HG02970 (cell line): ENCODE results near the gene TRIM28.

Experiments used
- ATAC-seq: cut with Tn5 transposase; IDR thresholded peaks from one replicate; pipeline ENCODE4 v1.9.1; 2021; ENCODE audit warnings: mild to moderate bottlenecking, moderate library complexity, moderate number of reproducible peaks; ENCODE audit not compliant: unreplicated experiment, low FRiP score

The TRIM28 gene

DNA sequence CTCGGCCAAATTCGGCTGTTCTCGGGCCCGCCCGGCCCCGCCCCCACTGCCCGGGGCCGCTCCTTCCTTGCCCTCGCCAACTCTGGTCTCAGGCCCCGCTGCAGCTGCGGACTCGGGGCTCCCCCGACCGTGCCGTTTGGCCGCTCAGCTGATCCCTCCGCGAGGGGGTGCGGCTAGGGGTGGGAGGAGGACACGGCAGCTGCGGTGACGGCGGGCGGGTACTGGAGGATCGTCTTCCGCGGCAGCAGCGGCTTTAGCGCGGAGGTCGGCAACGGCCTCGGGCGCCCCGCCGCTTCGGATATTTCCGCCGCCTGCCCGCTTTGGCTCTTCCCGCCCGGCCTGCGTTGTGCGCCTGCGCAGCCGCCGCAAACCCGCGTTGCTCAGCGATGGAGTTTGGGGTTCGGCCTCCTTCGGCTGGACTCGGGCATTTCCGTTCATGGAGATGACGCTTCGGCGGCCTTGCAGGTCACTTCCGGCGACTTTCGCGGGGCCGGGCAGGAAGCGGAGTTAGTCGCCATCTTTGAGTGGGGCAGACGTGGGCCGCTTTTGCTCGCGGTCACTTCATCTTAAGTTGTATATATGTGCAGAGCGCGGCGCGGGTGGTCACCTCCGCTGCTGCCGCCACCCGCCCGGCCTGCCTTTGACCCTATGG, 14.9 kb downstream of the TRIM28 start:
- ATAC-seq: peak; percentile 61

DNA sequence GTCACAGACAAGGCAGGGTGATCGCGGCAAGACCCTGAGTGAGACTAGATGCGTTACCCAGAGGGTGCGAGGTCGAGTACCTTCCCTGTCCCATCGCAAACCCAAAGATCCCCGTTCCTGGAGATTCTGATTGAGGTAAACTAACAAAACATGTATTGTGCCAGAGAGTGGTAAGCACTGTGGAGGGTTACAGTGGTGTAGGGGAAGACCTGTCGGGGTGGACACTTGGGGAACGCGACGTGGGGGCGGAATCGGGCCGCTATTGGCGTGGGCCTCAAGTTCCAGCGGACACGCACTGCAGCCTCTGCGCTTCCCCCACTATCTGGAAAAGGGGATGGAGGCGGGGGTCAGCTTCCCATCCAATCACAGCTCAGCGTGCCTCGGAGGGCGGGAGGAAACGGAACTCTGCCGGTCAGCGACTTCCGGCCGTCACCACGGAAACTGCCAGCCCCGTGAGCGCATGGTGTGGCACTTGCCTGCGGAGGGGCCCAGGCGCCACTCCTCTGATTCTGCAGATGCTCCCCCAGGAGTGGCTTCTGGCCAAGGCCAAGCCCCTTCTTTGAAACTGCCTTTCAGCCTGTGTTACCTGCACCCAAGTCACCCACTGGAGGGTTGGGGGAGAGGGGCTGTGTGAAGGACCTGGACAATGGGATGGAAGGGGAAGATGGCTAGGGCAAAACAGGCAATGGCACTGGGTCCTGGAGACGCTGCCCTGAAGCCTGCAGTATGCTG, 15.6 kb downstream of the TRIM28 start:
- ATAC-seq: peak; percentile 22

DNA sequence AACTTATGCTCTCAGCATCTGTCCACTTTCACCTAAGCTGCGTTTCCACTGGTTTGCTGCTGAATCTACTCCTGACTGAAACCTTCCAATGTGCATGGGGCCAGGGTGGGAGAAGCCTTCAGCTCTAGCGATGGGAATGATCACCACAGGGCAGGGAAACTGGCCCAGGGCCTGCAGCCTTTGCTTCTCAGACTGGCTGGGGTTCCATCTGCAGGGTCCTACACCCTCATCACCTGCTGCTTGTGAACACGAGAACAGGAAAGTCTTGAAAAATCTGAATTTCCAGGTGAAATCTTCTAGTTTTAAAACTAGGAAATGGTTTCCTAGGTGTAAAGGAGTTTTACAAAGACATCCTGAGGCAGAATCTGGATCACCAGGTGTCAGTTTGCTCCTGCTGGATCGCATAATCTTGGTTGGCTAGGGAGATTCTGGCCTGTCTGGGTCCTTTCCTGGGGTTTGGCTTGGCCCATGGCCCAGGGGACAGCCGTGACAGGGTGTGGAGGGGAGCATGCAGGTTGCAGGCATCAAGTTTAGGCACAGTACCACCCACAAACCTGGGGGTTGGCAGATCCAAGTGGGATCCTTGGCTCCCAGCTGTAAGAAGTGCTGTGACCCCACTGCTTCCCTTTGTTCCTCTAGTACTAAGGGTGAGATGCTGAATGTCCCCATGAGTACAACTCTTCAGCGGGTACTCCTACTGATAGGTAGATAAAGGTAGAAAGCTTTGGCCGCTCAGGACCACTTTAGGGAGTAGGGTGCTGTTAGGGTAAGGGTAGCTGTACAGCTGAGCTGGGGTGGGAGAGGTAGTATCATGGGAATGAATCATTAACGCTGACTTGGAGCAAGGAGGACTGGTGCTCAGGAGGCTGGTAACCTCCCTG, 16.4 kb downstream of the TRIM28 start:
- no peak for ATAC-seq

DNA sequence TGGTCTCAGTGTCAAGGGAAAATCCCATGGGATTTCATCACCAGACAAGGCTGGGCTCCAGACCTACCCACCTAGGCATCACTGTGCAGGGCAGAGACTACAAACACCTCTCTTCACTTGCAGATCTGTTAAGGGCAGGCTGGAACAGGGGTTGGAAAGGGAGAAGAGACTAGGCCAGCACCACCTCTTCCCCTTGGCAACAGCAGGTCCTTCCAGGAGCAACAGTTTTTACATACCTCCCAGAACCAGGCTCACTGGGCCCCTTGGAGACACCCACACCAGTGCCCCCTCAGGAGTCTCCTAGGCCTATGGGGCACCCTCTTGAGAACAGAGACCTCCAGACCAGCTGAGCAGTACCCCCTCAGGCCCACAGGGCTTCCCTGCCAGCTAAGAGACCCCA, 17.1 kb downstream of the TRIM28 start:
- no peak for ATAC-seq

DNA sequence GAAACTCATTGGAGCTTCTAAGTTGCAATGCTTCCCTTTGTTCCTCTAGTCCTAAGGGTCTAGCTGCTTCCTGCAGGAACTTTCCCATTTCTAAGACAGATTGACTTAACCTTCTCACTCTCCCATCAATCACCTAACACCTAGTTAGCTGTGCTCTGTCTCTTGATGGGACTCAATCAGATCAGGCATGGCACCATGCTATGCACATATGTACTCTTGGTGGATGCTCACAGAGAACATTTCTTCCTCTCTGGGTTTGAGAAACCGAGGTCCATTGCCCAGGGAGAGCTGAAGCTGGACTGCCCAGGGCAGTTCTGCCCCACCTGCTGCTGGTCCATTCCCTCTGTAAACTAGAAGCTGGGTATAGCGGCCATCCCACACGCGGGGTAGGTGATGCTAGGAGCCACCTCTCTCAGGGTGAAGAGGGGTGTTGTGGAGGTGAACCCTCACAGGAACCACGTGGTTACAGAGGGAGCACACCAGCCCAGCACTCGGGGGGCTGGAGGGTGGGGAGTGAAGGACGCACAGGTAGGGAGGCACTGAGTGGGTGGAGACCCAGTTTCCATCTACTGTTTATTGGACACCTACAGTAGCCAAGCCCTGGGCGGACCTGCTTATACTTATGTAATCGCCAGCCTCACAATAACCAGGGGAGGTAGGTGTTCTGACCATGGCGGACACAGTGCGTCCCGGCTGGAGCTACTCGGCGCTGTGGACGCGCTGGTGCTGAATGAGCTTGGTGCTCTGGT, 17.7 kb downstream of the TRIM28 start:
- no peak for ATAC-seq

DNA sequence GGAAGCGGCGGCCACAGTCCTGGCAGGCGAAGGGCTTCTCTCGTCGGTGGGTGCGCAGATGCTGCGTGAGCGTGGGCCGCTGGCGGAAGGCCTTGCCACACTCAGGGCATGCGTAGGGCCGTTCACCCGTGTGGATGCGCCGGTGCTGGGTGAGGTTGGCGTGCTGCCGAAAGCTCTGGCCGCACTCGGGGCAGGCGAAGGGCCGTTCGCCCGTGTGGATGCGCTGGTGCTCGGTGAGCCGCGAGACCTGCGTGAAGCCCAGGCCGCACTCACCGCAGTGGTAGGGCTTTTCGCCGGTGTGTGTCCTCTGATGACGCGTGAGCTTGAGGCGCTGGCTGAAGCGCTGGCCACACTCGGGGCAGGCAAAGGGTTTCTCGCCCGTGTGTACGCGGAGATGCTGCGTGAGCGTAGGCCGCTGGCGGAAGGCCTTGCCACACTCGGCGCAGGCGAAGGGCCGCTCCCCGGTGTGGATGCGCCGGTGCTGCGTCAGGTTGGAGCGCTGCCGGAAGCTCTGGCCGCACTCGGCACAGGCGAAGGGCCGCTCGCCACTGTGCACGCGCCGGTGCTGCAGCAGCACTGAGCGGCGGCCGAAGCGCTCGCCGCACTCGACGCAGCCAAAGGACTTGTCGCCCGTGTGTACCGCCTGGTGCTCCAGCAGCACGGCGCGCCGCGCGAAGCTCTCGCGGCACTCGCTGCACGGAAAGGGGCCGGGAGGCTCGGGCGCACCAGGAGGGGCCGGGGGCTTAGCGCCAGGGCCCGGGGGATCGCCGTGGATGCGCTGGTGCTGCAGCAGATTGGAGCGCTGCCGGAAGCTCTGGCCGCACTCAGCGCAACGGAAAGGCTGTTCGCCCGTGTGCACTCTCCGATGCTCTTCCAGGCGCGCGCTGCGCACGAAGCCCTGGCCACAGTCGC, 18.5 kb downstream of the TRIM28 start:
- ATAC-seq: no peak

DNA sequence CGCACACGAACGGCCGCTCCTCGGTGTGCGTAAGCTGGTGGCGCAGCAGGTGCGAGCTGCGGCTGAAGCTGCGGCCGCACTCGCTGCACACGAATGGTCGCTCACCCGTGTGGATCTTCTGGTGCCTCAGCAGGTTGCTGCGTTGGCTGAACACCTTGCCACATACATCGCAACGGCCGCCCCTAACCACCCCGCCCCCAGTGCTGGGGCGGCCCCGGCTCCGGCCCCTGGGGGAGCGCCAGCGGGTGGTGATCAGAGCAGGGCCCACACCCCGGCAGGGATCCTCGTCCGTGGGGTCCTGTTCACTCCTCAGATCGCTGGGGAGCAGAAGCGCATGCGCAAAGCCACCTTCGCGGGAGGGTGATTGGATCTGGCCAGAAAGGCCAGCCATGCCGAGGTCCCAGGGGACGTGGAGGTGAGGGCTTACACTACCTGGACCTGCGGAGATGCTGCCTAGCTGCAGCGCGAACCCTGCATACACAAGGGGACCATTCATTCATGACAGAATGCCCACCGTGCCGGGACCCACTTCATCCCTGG, 19.2 kb downstream of the TRIM28 start:
- no peak for ATAC-seq

DNA sequence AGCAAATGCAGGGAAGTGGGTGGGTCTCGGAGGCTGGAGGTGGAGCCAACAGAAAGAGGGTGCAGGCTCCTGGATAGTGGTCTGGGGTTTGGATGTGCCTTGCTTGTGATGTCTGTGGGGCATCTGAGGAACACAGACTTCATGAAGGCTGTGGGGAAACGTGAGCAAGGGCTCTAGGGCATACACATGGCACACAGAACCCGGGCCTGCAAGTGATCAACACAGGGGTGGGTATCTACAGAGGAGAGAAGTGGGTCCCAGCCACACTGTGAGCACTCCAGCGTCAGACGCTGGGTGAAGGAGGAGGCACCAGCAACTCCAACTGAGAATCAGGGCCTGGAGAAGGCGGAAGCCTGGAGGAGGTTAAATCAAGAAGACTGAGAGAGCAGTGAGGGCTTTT, 20.0 kb downstream of the TRIM28 start:
- no peak for ATAC-seq

DNA sequence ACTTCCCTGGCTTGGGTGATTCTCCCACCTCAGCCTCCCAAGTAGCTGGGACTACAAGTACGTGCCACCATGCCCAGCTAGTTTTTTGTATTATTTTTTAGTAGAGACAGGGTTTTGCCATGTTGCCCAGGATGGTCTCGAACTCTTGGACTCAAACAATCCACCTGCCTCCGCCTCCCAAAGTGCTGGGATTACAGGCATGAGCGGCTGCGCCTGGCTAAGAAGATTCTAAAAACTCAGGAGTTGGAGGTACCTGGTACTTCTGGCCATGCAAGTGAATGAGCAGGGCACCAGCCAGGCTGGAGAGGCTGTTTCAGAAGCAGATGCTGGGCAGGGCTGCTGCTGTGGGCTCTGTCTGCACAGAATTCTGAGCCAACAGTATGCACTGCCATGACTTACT, 23.1 kb downstream of the TRIM28 start:
- ATAC-seq: no peak

DNA sequence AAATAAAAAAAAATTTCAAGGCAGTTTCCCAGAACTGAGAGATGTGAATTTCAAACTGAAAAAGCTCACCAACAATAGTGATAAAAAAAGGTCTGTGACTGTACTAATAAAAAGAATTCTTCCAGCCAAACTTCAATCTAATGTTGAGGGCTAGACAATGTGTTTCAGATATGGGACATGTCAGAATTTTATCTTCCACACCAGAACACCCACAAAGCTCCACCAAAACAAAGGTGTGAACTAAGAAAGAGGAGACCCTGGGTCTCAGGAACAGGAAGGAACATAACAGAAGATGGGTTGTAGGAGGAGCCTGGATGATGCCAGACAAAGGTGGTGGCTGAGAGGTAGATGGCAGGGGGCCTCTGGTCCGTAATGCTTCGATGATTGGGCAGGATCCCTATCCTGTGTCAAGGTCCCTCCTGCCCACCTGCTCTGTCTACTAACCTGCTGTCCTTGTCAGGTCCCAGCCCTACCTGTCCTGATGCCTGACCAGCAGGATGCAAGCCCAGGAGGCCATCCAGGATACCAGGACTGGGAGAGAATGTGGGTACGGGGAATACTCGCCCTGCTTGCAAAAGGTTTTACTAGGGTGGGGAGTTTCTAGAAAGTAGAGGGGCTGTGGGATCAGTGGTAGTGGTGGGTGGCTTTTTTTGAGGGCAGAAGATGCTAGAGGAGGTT, 24.7 kb downstream of the TRIM28 start:
- ATAC-seq: no peak

DNA sequence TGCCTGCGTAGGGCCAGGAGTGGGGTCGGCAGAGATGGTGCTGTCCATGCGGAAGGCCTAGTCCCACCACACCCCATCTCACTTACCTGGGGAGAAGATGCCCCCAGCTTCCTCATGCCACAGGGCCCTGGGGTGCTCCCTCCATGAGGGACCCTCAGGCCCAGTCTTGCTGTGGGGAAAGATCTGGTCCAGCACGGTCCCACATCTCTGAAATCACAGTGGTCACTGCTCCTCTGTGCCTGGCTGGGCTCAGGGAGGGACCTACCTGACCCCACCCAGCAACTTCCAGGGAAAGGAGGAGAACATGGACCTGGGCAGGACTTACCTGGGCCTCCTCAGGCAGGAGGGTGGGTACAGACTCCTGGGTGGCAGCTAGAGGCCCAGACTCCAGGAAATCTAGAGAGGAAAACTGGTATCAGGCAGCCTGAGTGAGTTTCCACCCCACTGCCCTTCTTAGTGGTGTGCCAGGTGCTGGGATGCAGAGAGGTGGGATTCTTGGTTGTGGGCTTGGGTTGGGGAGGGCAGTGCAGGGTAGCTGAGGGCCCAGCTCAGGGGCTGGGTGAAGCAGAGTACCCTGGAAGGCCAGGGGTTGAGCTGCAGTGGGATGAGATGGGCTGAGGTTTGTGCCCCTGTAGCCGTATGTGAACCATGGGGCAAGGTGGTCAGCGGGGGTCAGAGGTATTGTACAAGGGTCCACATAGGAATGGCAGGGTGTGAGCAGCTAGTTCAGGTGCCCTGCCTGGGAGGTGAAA, 25.5 kb downstream of the TRIM28 start:
- ATAC-seq: no peak

DNA sequence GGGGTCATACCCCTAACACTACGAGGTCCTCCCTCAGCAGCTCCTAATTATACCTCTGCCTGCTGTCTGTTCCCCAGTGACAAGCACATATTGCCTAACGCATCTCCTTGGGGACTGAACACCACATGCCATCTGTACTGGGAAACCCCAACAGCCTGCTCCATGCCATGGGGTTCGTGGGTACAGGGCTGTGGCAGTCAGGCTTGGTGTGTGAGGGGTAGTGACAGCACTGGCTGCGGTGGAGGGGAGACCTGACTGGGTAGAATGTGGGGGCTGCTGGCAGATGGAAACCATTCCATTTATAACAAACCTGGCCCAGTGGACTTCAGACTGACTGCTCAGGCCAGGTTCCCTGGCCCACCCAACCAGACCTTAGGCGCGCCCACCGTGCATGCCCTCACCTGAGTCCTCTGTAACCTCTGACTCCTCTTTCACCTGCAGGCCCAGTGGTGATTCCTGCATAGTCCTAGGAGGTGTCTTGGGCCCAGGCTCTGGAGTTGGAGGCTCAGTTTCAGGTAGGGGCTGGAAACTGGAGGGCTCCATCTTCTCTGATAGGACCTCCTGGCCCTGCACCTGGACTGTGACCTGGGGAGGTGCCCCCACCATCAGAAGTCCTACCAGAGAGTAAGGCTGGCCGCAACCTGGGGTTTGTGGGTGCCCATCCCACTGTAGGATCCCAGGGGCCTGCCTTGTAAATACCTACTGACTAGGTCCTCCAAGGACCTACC, 26.2 kb downstream of the TRIM28 start:
- ATAC-seq: no peak

DNA sequence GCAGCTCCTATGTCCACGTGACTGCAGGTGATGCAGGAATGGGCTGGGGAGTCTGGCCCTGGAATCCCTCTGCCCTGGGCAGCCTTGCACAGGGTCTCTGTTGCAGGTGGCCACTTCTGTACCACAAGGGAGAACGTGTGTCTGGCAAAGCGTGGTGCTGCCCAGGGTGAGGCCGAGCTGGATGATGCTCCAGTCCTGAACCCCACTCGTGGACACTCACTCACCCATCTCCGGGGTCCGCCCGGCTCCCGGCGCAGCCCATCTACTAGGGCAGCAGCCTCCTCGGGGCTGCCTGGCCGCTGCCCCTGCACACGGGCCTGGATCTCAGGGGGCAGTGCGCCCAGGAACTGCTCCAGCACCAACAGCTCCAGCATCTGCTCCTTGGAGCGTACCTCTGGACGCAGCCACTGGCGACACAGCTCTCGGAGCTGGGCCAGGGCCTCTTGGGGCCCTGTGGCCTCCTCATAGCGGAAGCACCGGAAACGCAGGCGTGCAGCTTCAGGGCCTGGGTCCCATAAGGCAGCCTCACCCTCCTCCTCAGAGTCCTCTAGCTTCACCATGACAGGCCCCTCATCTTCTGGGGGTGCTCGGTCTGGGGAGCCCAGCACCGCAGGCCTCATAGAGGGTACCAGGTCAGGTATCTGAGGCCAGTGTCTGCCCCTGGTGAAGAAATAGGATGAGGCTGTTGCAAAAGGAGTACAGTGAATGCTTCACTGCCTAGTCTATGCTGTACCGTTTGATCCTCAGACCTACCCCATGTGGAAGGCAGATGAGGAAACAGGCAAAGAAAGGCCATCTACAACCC, 27.1 kb downstream of the TRIM28 start:
- ATAC-seq: no peak

DNA sequence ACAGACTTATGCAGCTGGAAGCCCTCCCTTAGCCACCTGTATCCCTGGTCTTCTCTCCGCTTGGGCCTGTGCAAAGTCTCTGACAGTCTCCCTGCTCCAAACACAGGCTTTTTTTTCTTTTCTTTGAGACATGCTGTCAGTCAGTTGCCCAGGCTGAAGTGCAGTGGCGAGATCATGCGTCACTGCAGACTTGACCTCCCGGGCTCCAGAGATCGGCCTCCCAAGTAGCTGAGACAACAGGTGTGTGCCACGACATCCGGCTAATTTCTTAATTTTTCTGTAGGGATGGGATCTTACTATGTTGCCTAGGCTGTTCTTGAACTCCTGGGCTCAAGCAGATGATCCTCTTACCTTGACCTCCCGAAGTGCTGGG, 27.7 kb downstream of the TRIM28 start:
- ATAC-seq: no peak

DNA sequence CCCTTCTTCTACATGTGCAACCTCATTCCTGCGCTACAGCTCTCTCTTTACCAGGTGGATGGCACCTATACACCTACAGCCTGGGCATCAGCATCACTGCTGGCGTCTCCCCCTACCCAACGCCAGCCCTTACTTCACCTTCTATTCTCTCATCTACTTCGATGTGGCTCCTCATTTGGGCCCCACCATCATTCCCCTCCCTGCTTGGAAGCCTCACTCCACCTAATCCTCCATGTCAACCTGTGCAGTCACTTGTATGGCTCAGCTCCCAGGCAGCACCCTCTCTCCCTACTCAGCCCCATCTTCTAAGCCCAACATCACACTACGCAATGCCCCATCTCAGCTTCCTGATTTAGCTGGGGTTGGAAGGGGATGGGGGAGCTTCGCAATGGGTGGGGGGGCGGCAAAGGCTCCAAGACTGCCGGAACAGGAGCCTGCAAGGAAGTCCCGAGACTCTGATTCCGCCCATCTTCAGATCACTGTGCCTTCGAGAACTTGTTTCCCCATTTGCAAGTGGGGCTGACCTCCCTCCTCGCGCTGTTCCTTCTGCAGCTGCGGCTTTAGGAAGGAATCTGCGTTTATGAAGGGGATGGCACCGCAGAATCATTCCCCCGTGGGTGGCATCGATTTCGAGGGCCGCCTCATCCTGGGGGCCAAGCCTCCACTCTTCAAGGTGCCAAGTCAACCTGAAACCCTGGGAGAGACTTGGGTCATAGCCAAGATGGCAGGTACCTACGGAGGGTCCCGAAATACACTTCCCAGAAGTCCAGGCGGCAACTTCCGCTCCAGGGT, 28.4 kb downstream of the TRIM28 start:
- ATAC-seq: no peak
